ENCODE results near the gene SPSB4. TPM values are rescaled to one million over a fixed set of nuclear protein-coding genes. Genes with fewer than 3 reads are reported as not detected.

SPSB4 gene
- total and polyA plus RNA-seq, 2 of the 13 experiments (the other 11 are each of a cell fraction or from before 2014, with no cell fraction given), result not detected

GRCh38 chr3:141093971-141094684 is 43.0 kb downstream of the SPSB4 start (continued):
- TF ChIP-seq MYPOP (CRISPR knock-in tag; IDR thresholded peaks at IDR 0.05) (no peak), ZNF496 (CRISPR knock-in tag; IDR thresholded peaks at IDR 0.05; ENCODE audit: insufficient replicate concordance) (no peak), ZFP37 (CRISPR knock-in tag; IDR thresholded peaks at IDR 0.05; ENCODE audit: borderline replicate concordance) (no peak)

DNA sequence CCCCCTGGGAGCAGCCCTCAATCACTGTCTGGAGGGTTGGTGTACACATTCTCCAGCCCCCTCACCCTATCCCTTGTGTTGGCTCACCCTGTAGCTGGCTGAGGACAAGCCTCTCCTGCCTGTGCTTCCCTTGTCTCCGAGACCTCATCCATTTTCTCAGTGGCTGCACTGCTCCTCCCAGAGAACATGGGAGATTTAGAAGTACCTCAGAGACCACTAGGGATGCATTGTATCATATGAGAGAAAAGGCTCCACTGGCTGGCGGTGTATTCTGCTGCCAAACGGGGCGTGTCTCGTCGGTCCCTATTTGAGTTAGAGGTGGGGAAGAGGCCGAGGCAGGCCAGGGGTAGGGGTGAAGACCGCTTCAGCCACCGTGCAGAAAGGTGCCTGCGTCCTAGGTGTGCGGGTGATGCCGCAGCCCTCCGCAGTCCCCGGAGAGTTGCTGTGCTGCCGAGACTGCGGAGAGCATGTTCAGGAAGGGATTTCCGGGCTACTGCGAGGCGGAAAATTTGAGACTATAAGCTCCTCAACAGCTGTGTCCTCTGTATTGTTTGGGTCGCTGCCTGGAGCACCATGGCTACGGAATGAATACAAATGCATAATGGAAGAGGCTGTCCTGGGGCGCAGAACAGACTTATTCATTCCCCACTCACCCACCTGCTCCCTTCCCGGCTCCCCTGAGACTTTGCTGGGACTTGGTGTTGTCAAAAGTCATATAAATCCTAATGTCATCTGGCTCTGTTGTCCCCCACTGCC is 43.8 kb downstream of the SPSB4 start:
- H3K79me2 ChIP-seq (ENCODE audit: insufficient read depth, low read length), result no peaks in the 10 kb centered on the region
- H3K4me3 ChIP-seq (replicated peaks in 1 of 3; ENCODE audit: insufficient read depth in 1 of 3, low read depth in 2 of 3, low read length in 3 of 3), result no peak overlapping the region
- in situ Hi-C loops (cut with HindIII; ENCODE audit: extremely low pct_ligation_motif_present, low pct_unique_long_range_greater_than_20kb) (no loop called here), intact Hi-C loops (cut with micrococcal nuclease; ENCODE audit: unreplicated experiment) (no loop called here)
- H3K36me3 ChIP-seq (replicated peaks in 1 of 2; ENCODE audit: control insufficient read depth in 1 of 2, insufficient read depth in 2 of 2, low read length in 2 of 2), result no peaks in the 10 kb centered on the region
- H3K4me1 ChIP-seq (ENCODE audit: insufficient read depth, low read length), result no peaks in the 10 kb centered on the region
- FAIRE-seq (no peak), DNase-seq (ENCODE audit: low spot score) (no peak), ATAC-seq (no peak)
- no TSS peak for BruUV-seq (replicated peaks)
- H2AFZ ChIP-seq (ENCODE audit: low read length), result no peak overlapping the region
- H3K27me3 ChIP-seq (ENCODE audit: control insufficient read depth in 1 of 2, insufficient read depth in 2 of 2, low read length in 2 of 2), result peaks cover 2 to 15% of the 10 kb centered on the region in 2 experiments; a peak in 1 of 5 replicates
- H3K9ac ChIP-seq (ENCODE audit: insufficient read depth, low read depth, low read length), result no peak overlapping the region
- no peak overlapping the region for H3K27ac ChIP-seq (ENCODE audit: extremely low read length, insufficient read depth, low read length)
- ChIA-PET POLR2A (no interaction called here), CTCF (ENCODE audit: low intra/inter-chr PET ratio, low total read pairs) (no interaction called here)
- no peak overlapping the region for H3K4me2 ChIP-seq (ENCODE audit: low read depth, low read length)
- H4K20me1 ChIP-seq (ENCODE audit: insufficient read depth, low read length), result no peaks in the 10 kb centered on the region
- WGBS (ENCODE audit: low lambda C conversion rate), result 47% methylated on average over 18 of the region's 23 CpGs
- H3K9me3 ChIP-seq (ENCODE audit: low read length), result no peaks in the 10 kb centered on the region
- TF ChIP-seq DNMT3B (CRISPR knock-in tag; conservative IDR thresholded peaks at IDR 0.05), result no peak
- TF ChIP-seq NKX3-1 (CRISPR knock-in tag; IDR thresholded peaks at IDR 0.05), result no peak
- TF ChIP-seq ZSCAN25 (CRISPR knock-in tag; IDR thresholded peaks at IDR 0.05), result no peak
- no peak for TF ChIP-seq ZFP1 (CRISPR knock-in tag; IDR thresholded peaks at IDR 0.05)
- no peak for TF ChIP-seq RBM22 (optimal IDR thresholded peaks at IDR 0.05; ENCODE audit: low read length)
- no peak for TF ChIP-seq ZGPAT (CRISPR knock-in tag; IDR thresholded peaks at IDR 0.05)
- TF ChIP-seq ZNF619 (CRISPR knock-in tag; IDR thresholded peaks at IDR 0.05), result no peak
- TF ChIP-seq HNF4A (CRISPR knock-in tag; IDR thresholded peaks at IDR 0.05), result no peak
- TF ChIP-seq CHCHD3 (CRISPR knock-in tag; IDR thresholded peaks at IDR 0.05), result no peak
- TF ChIP-seq, protein P1, sequence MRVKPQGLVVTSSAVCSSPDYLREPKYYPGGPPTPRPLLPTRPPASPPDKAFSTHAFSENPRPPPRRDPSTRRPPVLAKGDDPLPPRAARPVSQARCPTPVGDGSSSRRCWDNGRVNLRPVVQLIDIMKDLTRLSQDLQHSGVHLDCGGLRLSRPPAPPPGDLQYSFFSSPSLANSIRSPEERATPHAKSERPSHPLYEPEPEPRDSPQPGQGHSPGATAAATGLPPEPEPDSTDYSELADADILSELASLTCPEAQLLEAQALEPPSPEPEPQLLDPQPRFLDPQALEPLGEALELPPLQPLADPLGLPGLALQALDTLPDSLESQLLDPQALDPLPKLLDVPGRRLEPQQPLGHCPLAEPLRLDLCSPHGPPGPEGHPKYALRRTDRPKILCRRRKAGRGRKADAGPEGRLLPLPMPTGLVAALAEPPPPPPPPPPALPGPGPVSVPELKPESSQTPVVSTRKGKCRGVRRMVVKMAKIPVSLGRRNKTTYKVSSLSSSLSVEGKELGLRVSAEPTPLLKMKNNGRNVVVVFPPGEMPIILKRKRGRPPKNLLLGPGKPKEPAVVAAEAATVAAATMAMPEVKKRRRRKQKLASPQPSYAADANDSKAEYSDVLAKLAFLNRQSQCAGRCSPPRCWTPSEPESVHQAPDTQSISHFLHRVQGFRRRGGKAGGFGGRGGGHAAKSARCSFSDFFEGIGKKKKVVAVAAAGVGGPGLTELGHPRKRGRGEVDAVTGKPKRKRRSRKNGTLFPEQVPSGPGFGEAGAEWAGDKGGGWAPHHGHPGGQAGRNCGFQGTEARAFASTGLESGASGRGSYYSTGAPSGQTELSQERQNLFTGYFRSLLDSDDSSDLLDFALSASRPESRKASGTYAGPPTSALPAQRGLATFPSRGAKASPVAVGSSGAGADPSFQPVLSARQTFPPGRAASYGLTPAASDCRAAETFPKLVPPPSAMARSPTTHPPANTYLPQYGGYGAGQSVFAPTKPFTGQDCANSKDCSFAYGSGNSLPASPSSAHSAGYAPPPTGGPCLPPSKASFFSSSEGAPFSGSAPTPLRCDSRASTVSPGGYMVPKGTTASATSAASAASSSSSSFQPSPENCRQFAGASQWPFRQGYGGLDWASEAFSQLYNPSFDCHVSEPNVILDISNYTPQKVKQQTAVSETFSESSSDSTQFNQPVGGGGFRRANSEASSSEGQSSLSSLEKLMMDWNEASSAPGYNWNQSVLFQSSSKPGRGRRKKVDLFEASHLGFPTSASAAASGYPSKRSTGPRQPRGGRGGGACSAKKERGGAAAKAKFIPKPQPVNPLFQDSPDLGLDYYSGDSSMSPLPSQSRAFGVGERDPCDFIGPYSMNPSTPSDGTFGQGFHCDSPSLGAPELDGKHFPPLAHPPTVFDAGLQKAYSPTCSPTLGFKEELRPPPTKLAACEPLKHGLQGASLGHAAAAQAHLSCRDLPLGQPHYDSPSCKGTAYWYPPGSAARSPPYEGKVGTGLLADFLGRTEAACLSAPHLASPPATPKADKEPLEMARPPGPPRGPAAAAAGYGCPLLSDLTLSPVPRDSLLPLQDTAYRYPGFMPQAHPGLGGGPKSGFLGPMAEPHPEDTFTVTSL (CRISPR knock-in tag; IDR thresholded peaks at IDR 0.05; ENCODE audit: borderline replicate concordance), result no peak
- no peak for TF ChIP-seq TBP (CRISPR knock-in tag; IDR thresholded peaks at IDR 0.05)
